Left kidney (tissue), 8 donors: Measurements from ENCODE around the gene ANO4. TPM values are rescaled to one million over a fixed set of nuclear protein-coding genes. Genes with fewer than 3 reads are reported as not detected.

Experiments
- DNase-seq: peaks from one replicate; pipeline ENCODE4 v3.0.0-alpha.2; 2013
- long read RNA-seq, 8 donors: transcript quantifications; one replicate each; lab custom pipeline, GENCODE V29; 2026
- polyA plus RNA-seq: library from polyadenylated mRNA; unstranded; fragments of 120-200 nt; gene quantifications from one replicate; pipeline ENCODE4 v1.2.1, GENCODE V29; 2013; ENCODE audit not compliant: insufficient read length

ANO4 gene
- polyA plus RNA-seq = 2.1 TPM
- long read RNA-seq, donor 1 = 0 reads
- long read RNA-seq, donor 2 = 0 reads
- long read RNA-seq, donor 3, partial matches to known transcripts = 5 of 5 reads
- long read RNA-seq, donor 3, other reads (novel, unspliced or antisense) = 0 of 5 reads
- long read RNA-seq, donor 4 = 0 reads
- long read RNA-seq, donor 5 = 0 reads
- long read RNA-seq, donor 6 = 0 reads
- long read RNA-seq, donor 7 = 0 reads
- long read RNA-seq, donor 8 = 0 reads

DNA sequence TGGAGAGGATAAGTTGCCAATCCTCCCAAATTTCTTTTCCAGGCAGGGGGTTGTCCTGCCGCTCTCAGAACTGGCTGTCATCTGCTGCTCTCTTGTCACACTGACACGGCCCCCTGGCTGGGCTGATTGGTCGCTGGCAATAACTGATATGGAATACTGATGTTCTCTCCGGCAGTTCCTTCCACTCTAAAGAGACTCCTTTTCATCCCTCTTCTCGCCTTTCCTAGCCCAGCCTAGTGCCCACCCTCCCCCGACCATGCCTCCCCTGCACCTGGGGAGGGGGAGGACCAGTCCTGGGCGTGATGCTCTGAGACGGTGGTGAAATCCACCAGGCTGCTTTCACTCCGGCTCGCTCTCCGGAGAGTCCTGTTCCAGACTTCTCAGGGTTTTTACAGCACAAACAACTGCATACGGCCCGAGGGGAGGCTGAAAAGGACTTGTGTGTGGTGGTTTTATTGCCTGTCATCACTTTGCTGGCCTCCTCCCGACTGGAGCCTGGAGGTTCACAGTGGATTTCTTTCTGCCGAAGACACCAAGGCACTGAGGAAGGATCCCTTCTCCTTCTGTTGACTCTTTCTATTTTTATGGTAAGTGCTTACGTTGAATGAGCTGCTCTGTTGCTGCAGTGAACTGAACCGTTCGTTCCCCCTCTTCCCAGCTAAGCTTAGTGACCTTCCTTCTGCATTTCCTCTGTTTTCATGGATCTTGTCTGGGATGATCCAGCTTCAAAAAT is at the start of gene ANO4:
Gene ANO4 (plus strand): TSS at position 336 of the 733 bp plus-strand sequence. CDS start 107,010 bp downstream, outside the sequence.
- DNase-seq = peak; percentile 22

DNA sequence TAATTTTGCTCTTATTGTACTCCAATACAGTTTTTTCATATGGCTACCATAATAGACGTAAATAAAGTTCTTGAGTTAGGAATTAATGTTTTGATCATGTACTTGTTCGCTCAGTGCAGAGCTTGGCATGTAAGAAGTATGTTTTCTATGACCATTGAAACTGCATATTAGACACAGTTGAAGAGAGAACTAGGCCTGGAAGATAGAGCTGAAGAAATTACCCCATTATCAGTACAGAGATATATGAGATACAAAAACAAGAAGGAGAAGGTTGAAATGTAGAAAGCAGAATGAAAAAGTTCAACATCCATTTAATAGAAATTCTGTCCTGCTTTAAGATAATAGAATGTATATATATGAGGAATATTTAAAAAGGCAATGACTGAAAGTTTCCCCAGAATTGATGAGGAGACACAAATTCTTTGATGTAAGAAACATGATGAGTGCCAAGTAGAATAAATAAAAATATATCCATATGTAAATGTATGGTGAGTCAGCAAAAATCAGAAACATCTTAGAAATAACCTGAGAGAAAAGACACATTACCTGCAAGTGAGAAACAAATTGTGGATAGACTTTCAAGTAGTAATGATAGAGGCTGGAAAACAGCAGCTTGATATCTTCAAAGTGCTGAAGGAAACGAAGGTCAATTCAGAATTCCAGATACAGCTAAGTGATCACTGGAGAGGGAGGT is 49.1 kb upstream of the ANO4 start:
- DNase-seq = no peak

DNA sequence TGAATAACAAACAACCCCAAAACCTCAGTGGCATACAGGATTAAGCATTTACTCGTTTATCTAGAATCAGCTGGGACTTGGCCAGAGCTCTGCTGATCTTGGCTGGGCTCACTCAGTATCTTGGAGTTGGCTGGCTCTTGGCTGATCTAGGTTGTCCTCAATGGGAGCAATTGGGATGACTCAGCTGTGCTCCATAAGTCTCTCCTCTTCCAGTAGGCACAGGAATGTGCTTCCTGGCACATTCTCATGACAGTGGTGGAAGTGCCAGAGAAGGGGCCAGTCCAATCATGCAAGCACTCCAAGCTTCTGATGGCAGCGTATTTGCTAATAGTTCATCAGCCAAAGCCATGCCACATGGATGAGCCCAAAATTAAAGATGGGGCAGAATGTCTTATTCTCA is 41.7 kb upstream of the ANO4 start:
- no peak for DNase-seq

DNA sequence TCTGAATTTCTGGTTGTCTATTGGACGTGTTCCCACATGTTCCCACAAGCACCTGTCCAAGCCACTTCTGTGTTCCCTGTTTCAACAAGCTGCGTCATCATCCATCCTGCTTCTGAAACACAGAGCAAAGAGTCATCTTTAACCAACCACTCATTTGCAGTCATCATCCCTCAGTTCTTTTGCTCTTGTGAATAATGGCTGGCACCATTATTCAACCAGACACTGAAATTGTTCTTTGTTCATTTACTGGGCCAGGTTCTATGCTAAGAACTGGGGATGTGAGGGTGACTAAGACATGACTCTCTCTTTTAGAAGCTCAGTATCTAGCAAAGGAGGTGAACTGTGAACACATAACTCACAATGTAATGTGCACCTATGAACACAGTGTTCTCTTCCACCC is 40.7 kb upstream of the ANO4 start:
- DNase-seq = no peak

DNA sequence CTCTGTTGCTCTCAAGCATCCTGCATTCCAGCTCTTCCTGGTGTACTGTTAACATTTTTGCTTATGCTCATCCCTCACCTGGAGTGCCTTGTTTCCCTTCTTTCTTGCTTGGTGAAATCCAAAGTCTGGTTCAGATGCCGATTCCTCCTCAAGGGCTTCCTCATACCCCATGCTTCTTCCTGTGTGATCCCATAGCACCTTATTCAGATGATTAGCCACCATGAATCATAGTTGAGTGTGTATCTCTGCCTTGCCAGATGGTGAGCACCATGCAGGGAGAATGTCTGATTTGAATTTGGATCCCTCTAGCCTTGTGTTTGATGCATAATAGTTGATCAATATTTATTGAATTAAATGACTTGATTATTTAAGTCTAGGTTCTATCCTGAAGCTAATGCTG is 39.4 kb upstream of the ANO4 start:
- DNase-seq = no peak

DNA sequence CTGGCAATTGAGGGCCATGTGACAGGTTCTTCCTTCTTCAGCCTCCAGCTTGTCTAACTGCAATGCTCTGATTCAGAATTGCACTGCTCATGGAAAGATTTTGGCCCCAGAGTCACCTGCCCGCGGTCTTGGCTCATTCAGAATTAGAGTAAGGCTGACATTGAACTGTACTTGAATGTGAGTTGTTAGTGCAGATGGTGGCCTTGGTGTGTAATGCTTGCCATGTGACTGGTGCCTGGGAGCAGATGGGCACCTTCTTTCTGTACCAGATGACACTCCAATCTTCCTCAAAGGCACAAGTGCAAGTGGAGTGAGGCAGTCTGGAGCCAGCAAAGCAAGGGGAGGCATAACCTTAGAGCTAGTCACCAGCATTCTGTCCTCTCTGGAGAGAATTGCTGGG is 36.5 kb upstream of the ANO4 start:
- DNase-seq = no peak

DNA sequence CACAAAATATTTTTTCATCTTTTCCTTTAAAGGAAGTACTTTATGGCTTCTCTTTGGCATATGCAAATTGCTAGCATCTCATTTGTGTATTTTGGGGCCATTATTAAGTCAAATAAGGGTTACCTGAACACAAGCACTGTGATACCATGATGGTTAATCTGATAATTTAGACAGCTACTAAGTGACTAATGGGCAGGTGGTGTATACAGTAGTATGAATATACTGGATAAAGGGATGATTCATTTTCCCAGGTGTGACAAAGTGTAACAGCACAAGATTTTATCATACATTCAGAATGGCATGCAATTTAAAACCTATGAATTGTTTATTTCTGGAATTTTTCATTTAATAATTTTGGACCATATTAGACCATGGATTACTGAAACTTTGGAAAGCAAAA is 27.2 kb upstream of the ANO4 start:
- DNase-seq = no peak

DNA sequence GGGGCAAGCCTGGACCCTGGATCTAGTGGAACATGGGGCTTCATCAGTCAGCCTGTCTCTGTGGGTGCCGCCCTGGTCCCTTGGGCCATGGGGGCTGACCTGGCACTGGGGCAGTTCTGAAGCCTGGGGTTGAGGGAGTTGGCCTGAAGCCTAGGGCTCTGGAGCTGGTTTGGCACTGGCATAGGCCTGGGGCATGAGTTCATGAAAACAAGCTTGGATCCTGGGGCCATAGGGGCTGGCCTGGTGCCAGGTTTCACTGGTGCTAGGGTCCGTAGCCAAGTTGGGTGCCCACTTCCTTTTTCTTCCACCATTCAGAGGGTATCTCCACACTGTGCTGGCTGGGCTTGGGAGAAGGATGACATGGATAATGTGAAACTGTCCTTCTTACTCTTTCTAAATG is 26.6 kb upstream of the ANO4 start:
- no peak for DNase-seq

DNA sequence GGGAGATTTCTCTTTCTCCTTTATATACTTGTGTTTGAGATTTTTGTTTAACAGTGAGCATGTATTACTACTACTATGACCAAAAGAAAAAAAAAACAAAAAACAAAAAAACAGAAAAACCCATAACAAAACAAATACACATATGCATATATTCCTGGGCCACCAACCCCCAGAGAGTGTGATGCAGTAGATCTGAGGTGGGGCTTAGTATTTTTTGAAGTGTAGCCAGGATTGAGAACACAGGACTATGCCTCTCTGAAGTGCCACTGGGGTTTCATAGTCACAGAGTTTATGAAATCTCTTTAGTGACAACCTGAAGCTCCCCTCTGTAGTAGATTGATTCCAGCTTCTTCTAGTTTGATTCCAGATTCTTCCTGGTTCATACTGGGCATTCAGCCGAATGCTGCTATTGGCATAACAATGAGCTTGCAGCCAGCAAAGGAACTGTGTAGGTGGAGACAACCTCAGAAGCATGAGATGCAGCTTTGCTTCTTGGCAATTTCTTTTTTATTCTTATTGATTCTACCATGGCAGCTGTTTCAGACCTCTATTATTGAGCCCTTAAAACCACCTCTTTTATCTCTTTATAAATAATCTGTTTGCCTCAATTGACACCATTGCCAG is 15.5 kb upstream of the ANO4 start:
- no peak for DNase-seq

DNA sequence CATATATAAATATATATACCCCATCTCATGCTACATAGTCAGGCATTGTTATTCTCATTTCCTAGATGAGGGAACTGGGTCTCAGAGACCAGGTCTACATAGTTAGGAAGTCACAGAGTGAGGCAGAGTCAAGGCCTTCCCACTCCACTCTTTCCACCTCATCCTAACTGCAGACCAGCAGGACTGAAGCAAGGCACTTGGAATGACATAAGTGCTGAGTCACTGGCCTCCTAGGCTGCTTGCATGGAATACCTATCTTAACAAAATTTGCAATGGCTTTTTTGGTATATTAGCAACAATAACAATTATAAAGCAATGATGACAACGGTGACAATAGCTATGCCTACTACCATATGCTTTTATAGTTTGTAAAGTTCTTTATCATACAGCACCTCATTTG is 5.4 kb upstream of the ANO4 start:
- DNase-seq = no peak

DNA sequence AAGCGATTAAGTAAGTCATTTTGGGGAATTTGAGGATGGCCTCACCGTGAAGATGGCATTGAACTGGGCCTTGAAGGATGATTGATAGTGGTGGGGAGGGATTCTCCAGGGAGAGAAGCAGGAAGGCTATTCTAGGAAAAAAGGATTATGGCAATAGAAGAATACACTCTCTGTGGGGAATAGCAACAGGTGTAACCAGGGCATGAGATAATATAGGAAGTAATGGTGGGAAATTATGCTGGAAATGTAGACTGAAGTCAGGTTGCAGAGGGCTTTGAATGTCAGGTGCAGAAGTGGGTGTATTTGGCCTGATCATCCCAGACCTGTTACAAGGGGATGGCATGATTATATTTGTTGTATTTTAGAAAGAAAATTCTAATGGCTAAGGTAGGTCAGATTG is 4.6 kb upstream of the ANO4 start:
- DNase-seq = no peak

DNA sequence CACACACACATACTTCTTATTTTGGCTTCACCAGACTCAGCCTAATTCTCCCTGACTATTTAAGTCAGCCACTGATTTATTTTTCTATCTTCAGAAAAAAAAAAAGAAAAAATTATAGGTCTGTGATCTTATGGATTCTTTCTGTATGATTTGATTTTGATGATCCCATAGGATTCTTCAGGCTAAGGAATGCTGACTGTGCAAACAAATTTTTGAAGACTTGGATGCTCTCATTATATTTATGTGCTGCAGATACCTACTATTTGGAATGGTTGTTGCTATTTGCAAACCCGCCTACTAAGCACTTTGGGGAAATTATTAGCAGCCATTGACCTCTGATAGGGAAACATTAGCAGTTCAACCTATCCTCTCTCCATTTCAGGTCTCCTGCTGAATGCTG is 4.0 kb upstream of the ANO4 start:
- no peak for DNase-seq

DNA sequence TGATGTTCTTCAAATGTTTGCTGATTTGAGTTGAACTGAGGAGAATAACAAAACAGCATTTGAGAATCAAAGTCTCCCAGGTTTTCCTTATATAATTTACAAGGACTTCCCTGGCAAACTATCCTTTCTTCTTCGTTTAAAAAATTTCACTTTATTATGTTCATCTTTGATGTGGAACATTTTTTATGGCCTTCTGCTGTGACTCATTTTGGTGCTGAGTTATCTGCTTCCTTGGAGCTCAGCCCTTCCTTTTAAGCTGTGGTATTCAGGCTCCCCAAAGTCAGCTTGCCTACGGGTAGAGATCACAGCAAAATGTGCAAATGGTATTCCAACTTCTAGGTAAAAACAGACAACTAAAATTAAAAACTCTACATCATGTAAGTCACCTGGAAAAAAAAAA is 1.4 kb upstream of the ANO4 start:
- no peak for DNase-seq

DNA sequence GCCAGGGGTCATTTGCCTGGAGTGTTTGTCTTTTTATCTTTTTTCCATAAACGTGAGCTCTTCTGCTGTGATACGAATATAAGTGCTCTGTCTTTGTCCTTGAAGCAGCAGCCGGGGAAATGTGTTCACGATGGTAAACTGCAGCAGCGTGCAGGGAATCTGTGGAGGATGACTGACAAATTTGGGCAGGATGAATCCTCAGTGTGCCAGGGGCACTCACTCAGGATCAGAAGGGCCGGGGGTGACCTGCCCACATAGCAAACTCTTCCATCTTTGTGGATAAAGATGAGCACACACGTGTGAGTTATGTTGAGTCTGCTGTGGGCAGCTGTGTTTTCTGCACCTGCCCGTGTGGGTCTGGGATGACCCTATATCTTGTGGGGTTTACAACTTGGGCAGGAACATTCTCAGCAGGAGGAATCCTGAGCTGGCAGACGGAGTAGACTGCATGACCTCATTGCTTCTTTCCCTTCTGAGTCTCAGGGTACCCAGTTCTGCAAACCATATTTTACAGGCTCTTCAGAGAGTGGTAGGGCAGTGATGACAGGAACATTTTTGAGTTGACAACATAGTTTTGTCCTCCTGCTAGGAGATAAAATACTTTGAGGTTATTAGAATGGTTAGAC is 711 bp downstream of the ANO4 start:
- DNase-seq = no peak

DNA sequence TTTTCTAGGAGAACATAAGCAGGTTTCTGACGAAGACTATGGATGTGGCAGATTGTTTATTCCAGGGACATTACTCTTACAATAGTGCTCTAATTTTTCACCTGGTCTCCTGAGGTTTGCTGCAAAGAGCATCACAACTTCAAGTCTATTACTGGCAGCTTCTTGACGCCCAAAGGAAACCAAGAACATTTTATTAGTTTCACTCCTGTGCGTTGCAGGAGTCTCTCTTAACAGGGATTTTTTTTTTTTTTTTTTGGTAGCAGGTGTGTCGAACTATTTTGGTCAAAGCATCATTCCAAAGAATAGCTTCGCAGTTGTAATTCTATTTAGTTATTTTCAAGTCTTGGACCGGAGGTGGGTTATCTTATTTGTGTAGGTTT is 1.2 kb downstream of the ANO4 start:
- no peak for DNase-seq

DNA sequence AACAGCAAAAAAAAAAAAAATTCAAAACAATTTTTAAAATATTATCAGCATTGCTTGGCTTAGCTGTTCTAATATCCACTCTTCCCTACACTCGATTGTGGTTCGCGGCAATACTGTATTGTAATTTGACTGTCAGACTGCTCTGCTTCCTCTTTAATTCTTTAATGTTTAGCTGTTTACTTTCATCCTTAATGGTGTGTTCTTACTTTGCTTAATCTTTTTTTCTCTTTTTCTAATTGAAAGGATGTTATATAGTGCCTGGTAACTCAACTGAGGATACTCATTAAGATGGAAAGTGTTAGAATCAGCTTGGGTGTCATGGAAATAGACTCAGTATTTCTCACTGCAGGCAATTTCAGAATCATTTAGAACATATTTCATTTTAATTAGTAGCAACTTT is 2.0 kb downstream of the ANO4 start:
- DNase-seq = no peak

DNA sequence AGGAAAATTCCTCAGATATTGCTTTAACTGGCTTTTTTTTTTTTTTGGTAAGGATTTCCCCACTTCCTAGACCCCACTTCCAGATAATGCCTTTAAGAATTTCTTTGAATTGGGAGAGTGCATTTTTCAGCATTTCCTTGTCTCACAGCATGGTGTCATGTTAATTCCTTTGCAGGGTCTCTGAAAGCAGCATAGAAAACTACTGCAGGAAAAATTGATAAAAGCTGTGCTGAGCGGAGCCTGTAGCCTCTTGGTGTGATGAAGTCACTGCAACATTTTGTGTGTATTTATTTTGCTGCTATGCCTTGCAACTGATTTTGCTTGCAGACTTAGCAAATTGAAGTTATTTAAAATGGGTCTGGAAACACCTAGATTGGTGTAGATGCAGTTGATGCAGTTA is 2.7 kb downstream of the ANO4 start:
- DNase-seq = no peak

DNA sequence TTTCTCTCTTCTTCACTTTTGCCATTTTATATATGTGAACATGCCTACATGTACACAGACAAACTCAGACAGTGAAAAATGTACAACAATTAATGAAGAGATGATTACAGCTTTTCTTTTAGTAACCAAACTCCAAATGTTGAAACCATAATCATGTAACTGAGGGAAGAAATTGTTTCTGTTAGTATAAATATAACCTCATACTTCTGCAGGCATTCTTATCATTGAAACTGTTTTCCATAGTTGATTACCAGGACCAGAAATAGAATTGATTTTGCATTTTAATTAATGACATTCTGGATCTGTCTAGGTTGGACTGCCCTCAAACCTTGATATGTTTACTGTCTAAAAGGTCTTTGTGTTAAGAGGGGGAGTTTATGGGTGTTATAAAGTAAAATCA is 3.2 kb downstream of the ANO4 start:
- no peak for DNase-seq

DNA sequence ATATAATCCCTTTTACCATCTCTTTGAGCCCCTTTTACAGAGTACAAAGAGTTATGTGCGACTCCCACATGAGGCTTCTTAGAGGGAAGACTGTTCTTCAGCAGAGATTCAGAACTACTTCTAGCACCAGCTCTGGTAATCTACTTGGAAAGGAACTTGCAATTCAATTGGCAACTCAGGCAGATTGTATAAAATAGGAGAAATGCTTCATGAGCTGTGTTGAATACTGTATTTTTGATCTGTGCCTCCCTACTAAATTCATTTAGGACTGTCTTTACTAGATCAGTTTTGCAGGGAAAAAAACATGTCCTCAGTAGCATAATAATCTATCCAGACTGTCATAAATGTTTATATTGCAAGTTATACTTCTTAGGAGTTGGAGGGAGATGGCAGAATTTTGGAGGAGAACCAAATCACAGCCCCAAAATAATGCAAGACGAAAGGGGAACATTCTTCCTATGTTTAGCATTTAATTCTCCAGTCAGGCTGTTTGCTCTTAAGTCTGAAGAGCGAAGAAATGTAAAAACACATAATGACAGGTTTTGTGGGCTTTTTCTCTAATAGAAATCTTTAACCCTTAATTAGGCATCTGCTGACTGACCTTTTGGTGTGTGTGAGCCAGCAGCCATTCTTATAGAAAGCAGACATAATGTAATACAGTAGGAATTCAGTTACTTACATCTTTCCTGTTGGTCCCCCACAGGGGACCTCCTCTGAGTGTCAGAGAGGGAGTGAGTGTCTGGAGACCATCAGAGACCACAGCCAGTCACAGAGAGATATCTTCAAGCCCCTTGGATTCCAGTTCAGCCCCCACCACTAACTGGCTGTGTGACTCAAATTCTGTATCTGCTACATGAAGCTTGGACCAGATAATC is 3.9 kb downstream of the ANO4 start:
- no peak for DNase-seq

DNA sequence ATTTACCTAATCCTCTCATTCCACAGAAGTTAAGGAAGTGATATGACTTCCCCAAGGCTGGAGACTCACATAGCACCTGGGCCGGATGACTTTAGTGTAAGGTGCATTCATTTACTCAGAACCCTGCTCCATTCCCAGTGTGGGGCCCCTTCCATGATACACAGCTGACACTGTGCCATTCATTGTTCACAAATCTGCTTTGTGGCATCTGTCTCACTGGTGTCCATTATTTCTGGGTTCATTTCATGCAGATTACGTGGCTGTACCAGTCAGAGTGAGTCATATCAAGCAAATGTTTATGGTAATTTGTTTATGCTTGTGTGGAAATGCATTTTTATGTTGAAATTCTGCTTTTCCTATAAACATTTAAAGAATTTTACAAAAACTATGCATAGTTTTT is 5.2 kb downstream of the ANO4 start:
- no peak for DNase-seq

DNA sequence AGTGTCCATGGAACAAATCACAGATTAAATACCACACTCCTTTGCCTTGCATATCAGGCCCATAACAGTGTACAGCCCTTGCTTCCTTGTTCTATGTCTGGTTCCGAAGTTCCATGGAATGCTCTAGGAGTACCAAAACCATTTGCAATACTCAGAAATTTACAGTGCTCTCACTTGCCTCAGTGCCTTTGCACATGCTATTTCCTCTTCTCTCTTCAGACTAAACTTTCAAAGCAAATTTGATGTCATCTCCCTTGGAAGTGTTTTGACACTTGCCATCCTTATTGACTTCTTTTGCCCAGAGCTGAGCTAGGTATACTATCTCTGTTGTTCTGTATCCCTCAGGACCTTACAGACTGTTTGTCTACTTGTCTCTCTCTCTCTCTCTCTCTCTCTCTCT is 6.1 kb downstream of the ANO4 start:
- no peak for DNase-seq

DNA sequence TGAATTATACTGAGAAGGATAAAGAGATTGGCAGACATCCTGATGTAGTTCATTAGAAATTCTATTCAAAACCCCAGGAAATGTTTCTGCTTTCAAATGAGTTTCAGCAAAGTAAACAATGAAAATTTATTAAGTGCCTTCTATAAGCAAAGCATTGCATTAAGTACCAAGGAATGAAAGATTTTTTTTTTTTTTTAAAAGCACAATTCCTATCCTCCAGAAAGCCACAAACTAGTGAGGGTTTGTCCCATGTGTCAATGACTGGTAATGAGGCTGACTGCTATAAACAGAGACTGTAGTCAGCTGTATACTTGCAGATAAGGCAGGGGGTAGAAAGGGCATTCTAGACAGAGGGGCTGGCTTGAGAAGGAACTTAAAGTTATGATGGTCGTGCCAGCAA is 6.7 kb downstream of the ANO4 start:
- no peak for DNase-seq
